Thoracic aorta (tissue), 2 donors: Measurements from ENCODE around the gene LYPLA2. TPM values are rescaled to one million over a fixed set of nuclear protein-coding genes. Genes with fewer than 3 reads are reported as not detected.

ENCODE experiments used
- ATAC-seq: fragments of 150-250 bp; one replicate; pipeline ENCODE4 v1.8.0; 2017; ENCODE audit warnings: low read depth; ENCODE audit not compliant: insufficient number of reproducible peaks, low FRiP score
- DNase-seq: peaks from one replicate; pipeline ENCODE4 v3.0.0-alpha.2; 2020; ENCODE audit warnings: low spot score
- H3K27ac ChIP-seq, 2 donors: fragments of 200-600 bp; sonication (generic); 1 replicate in 1 of 2; 2 replicates in 1 of 2; pipeline ENCODE4 v1.5.1; 2016; ENCODE audit warnings: mild to moderate bottlenecking in 2 of 2, moderate library complexity in 2 of 2
- H3K27me3 ChIP-seq: fragments of 200-600 bp; sonication (generic); replicated peaks from 2 replicates; pipeline ENCODE4 v1.6.0; 2016; ENCODE audit warnings: mild to moderate bottlenecking; ENCODE audit not compliant: insufficient read depth
- H3K36me3 ChIP-seq: fragments of 200-600 bp; sonication (generic); one replicate; pipeline ENCODE4 v1.5.1; 2016
- H3K4me1 ChIP-seq, 2 donors: fragments of 200-600 bp; sonication (generic); 1 replicate in 1 of 2; 2 replicates in 1 of 2; pipeline versions ENCODE4 v1.5.1 to v1.6.0; 2016; ENCODE audit warnings: low read depth in 2 of 2, mild to moderate bottlenecking in 1 of 2; ENCODE audit not compliant: control insufficient read depth in 1 of 2
- H3K4me3 ChIP-seq: fragments of 200-600 bp; sonication (generic); 2 replicates; pipeline ENCODE4 v1.5.1; 2016; ENCODE audit warnings: mild to moderate bottlenecking
- H3K9me3 ChIP-seq: fragments of 200-600 bp; sonication (generic); 2 replicates; pipeline ENCODE4 v1.5.1; 2016
- total RNA-seq, 2 donors: library from RNA; depleted of rRNA; stranded (reverse); fragments of >200 nt; gene quantifications; one replicate each; pipeline versions ENCODE4 v1.1.0 to v1.2.3, GENCODE V29; 2016
- TF ChIP-seq, protein P1 (sequence below): fragments of 200-600 bp; sonication (generic); IDR thresholded peaks from one replicate; pipeline ENCODE4 v1.5.1; 2019; ENCODE audit warnings: antibody characterized with exemption

The LYPLA2 gene
- total RNA-seq, 2 donors from 2014 or later = 29.6 to 37.2 TPM

DNA sequence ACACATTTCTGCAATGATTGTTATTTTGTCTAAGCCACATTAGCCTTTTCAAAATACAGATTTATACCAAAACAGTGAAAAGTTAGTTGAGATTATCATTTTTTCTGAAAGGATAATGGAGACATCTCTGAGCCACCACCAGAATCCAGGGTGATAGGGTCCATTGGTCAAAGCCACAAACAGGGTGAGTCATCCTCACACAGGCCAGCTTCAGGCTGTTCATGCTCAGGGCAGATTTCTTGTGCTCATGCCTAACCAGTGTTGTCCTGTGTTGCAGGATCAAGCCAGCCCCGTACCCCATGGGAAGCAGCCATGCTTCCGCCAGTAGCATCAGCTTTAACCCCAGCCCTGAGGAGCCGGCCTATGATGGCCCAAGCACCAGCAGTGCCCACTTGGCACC lies 34.3 kb upstream of the LYPLA2 start:
- H3K27ac ChIP-seq = no peak overlapping the region
- TF ChIP-seq, protein P1, sequence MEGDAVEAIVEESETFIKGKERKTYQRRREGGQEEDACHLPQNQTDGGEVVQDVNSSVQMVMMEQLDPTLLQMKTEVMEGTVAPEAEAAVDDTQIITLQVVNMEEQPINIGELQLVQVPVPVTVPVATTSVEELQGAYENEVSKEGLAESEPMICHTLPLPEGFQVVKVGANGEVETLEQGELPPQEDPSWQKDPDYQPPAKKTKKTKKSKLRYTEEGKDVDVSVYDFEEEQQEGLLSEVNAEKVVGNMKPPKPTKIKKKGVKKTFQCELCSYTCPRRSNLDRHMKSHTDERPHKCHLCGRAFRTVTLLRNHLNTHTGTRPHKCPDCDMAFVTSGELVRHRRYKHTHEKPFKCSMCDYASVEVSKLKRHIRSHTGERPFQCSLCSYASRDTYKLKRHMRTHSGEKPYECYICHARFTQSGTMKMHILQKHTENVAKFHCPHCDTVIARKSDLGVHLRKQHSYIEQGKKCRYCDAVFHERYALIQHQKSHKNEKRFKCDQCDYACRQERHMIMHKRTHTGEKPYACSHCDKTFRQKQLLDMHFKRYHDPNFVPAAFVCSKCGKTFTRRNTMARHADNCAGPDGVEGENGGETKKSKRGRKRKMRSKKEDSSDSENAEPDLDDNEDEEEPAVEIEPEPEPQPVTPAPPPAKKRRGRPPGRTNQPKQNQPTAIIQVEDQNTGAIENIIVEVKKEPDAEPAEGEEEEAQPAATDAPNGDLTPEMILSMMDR = no peak
- H3K27me3 ChIP-seq = no peaks in the 10 kb centered on the region
- H3K36me3 ChIP-seq = peaks cover 94% of the 10 kb centered on the region
- no peaks in the 10 kb centered on the region for H3K4me1 ChIP-seq
- H3K9me3 ChIP-seq = no peaks in the 10 kb centered on the region
- ATAC-seq (no peak), DNase-seq (no peak)
- H3K4me3 ChIP-seq = no peak overlapping the region

DNA sequence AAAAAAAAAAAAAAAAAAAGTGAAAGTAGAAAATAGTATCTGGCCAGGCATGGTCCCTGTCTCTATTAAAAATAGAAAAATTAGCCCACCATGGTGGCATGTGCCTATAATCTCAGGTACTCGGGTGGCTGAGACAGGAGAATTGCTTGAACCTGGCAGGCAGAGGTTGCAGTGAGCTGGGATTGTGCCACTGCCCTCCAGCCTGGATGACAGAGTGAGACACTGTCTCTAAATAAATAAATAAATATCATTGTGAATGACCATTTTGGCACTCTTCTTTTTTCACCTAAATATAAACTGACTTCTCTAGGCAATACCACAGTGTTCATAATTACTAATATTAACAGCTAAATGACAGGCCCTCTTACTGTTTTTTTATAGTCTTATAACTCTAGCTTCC lies 33.1 kb upstream of the LYPLA2 start:
- Histone ChIP-seq H3K4me3 (no peak overlapping the region), H3K9me3 (no peaks in the 10 kb centered on the region), H3K4me1 (no peaks in the 10 kb centered on the region), H3K36me3 (peaks cover 83% of the 10 kb centered on the region), H3K27ac (no peak overlapping the region), H3K27me3 (no peaks in the 10 kb centered on the region)
- TF ChIP-seq, protein P1 = no peak
- DNase-seq (no peak), ATAC-seq (no peak)

DNA sequence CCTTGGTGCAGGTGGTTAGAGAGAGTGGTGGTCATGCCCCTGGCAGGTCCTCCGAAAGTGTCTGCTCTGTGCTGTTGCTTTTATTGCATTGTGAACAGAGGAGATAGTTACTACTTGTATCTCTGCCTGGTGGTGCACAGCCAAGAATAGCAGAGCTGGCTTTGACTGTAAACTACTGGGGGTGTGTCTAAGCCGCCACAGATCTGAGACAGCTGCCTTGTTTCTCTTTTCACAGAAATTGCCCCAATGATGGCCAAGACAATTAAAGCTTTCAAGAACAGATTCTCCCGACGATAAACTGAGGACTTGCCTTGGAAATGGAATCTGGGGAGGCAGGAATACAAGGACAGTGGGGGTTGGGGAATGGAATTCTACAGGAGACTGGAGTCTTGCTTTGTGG lies 31.7 kb upstream of the LYPLA2 start:
- Histone ChIP-seq H3K9me3 (no peaks in the 10 kb centered on the region), H3K36me3 (peaks cover 72% of the 10 kb centered on the region), H3K4me3 (no peak overlapping the region), H3K27ac (no peak overlapping the region), H3K27me3 (no peaks in the 10 kb centered on the region), H3K4me1 (peaks cover 0 to 4% of the 10 kb centered on the region in 2 donors)
- ATAC-seq (no peak), DNase-seq (no peak)
- TF ChIP-seq, protein P1 = no peak

DNA sequence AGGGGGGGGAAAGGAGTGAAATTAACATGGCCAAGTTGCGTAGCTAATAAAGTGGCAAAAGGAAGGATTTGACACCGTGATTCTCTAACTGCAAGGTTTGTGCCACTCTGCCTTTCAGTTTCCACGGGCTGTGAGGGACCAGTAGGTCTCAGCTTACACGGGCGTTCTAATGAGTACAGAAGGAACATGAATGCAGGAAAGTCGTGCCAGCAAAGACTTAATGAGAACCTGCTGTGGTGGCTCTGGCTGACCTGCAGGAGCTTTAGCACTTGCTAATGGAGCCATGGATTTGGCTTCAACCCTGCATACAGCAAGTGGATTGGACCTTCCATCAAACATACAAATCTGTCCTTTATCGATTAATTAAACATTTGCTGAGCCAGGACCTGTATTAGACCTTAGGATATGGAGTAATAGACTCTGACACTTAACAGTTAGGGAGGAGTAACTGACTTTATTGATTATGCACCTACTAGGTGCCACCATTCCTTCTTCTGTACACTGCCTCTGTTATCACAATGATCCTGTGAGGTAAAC lies 27.8 kb upstream of the LYPLA2 start:
- DNase-seq (no peak), ATAC-seq (no peak)
- Histone ChIP-seq H3K9me3 (no peaks in the 10 kb centered on the region), H3K4me1 (peaks cover 0 to 4% of the 10 kb centered on the region in 2 donors), H3K27me3 (no peaks in the 10 kb centered on the region), H3K36me3 (peaks cover 50% of the 10 kb centered on the region), H3K4me3 (no peak overlapping the region), H3K27ac (no peak overlapping the region)
- TF ChIP-seq, protein P1 = no peak

DNA sequence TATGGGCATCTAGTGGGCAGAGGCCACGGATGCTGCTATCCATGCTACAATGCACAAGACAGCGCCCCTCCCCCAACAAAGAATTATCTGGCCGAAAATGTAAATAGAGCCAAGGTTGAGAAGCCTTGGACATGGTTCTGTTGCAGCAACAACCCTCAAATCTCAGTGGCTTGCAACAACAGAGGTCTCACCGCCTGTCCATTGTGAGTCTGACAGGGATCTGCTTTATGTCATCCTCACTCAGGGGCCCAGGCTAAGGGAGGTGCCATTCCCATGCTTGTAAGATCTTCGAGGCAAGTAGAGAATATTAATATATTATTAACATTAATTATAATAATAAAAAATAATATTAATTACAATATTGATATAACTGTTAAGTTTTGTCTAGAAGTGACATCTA lies 22.2 kb upstream of the LYPLA2 start:
- Histone ChIP-seq H3K27me3 (no peaks in the 10 kb centered on the region), H3K9me3 (no peaks in the 10 kb centered on the region), H3K27ac (no peak overlapping the region), H3K36me3 (peaks cover 21% of the 10 kb centered on the region), H3K4me3 (no peak overlapping the region), H3K4me1 (peaks cover 0 to 9% of the 10 kb centered on the region in 2 donors)
- ATAC-seq (no peak), DNase-seq (no peak)
- TF ChIP-seq, protein P1 = no peak
